Liver (tissue), 3 donors: ENCODE measurements around the gene DPYD.

ENCODE experiments used
- ATF3 ChIP-seq: IDR thresholded peaks from 2 replicates; pipeline ENCODE4 v1.6.1; 2016; ENCODE audit warnings: antibody characterized with exemption
- CTCF ChIP-seq: fragments of 150-350 bp; IDR thresholded peaks from 2 replicates; pipeline ENCODE4 v1.5.1; 2017; ENCODE audit warnings: improper control_type of control experiment, low read depth, low read length; ENCODE audit not compliant: missing input control
- EGR1 ChIP-seq, 2 donors: IDR thresholded peaks; 2 replicates each; pipeline ENCODE4 v1.6.1; 2016 to 2018; ENCODE audit warnings: antibody characterized with exemption in 2 of 2, low read depth in 2 of 2
- FOXA2 ChIP-seq: IDR thresholded peaks from 2 replicates; pipeline ENCODE4 v1.6.1; 2016; ENCODE audit warnings: antibody characterized with exemption
- GABPA ChIP-seq, 2 donors: IDR thresholded peaks in 1 of 2; conservative IDR thresholded peaks in 1 of 2; 2 replicates each; pipeline ENCODE4 v1.6.1; 2016; ENCODE audit warnings: antibody characterized with exemption in 2 of 2, mild to moderate bottlenecking in 1 of 2, moderate library complexity in 1 of 2
- JUND ChIP-seq, 2 donors: IDR thresholded peaks; 2 replicates each; pipeline ENCODE4 v1.6.1; 2016; ENCODE audit warnings: antibody characterized with exemption in 2 of 2
- NR2F2 ChIP-seq: IDR thresholded peaks from 2 replicates; pipeline ENCODE4 v1.6.1; 2016; ENCODE audit warnings: antibody characterized with exemption
- RAD21 ChIP-seq, 2 donors: IDR thresholded peaks; 2 replicates each; pipeline ENCODE4 v1.6.1; 2016; ENCODE audit warnings: antibody characterized with exemption in 2 of 2, mild to moderate bottlenecking in 2 of 2
- REST ChIP-seq: IDR thresholded peaks from 2 replicates; pipeline ENCODE4 v1.6.1; 2016; ENCODE audit warnings: antibody characterized with exemption, mild to moderate bottlenecking
- SP1 ChIP-seq: IDR thresholded peaks from 2 replicates; pipeline ENCODE4 v1.6.1; 2018; ENCODE audit warnings: antibody characterized with exemption, mild to moderate bottlenecking
- TAF1 ChIP-seq: conservative IDR thresholded peaks from 2 replicates; pipeline ENCODE4 v1.6.1; 2016; ENCODE audit warnings: antibody characterized with exemption, mild to moderate bottlenecking
- YY1 ChIP-seq: IDR thresholded peaks from 2 replicates; pipeline ENCODE4 v1.6.1; 2016; ENCODE audit warnings: antibody characterized with exemption, mild to moderate bottlenecking
- TF ChIP-seq, protein P1 (sequence below): IDR thresholded peaks from 2 replicates; pipeline ENCODE4 v1.6.1; 2016; ENCODE audit warnings: antibody characterized with exemption
- TF ChIP-seq, protein P2 (sequence below): IDR thresholded peaks from 2 replicates; pipeline ENCODE4 v1.6.1; 2016; ENCODE audit warnings: antibody characterized with exemption
- donor health status: healthy.
- donor health status: healthy.

GRCh38 chr1:97603776-97604175 lies 317.1 kb downstream of the DPYD start:
- no peak for TF ChIP-seq EGR1 (IDR thresholded peaks at IDR 0.05; ENCODE audit: low read depth in 2 of 2)
- no peak for TF ChIP-seq TAF1
- TF ChIP-seq CTCF = no peak
- no peak for TF ChIP-seq ATF3
- TF ChIP-seq, protein P1, sequence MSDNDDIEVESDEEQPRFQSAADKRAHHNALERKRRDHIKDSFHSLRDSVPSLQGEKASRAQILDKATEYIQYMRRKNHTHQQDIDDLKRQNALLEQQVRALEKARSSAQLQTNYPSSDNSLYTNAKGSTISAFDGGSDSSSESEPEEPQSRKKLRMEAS = no peak
- no peak for TF ChIP-seq REST
- TF ChIP-seq GABPA (IDR thresholded peaks at IDR 0.05 in 1 of 2, conservative IDR thresholded peaks at IDR 0.05 in 1 of 2) = no peak
- no peak for TF ChIP-seq JUND (IDR thresholded peaks at IDR 0.05)
- no peak for TF ChIP-seq YY1
- TF ChIP-seq RAD21 (IDR thresholded peaks at IDR 0.05) = no peak
- no peak for TF ChIP-seq FOXA2
- TF ChIP-seq SP1 = no peak
- TF ChIP-seq, protein P2, sequence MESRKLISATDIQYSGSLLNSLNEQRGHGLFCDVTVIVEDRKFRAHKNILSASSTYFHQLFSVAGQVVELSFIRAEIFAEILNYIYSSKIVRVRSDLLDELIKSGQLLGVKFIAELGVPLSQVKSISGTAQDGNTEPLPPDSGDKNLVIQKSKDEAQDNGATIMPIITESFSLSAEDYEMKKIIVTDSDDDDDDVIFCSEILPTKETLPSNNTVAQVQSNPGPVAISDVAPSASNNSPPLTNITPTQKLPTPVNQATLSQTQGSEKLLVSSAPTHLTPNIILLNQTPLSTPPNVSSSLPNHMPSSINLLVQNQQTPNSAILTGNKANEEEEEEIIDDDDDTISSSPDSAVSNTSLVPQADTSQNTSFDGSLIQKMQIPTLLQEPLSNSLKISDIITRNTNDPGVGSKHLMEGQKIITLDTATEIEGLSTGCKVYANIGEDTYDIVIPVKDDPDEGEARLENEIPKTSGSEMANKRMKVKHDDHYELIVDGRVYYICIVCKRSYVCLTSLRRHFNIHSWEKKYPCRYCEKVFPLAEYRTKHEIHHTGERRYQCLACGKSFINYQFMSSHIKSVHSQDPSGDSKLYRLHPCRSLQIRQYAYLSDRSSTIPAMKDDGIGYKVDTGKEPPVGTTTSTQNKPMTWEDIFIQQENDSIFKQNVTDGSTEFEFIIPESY = no peak
- TF ChIP-seq NR2F2 = peak; percentile 21
